ENCODE measurements around the gene SNCG.

- TF ChIP-seq POLR2AphosphoS5 (IDR thresholded peaks at IDR 0.05; ENCODE audit: low read depth) (no peak), REST (IDR thresholded peaks at IDR 0.05; ENCODE audit: unreplicated experiment) (no peak), CTCF (conservative IDR thresholded peaks at IDR 0.05; ENCODE audit: low read depth in 2 of 2) (no peak), EZH2 (IDR thresholded peaks at IDR 0.05; ENCODE audit: low read depth, unreplicated experiment) (no peak), EZH2phosphoT487 (IDR thresholded peaks at IDR 0.05; ENCODE audit: unreplicated experiment) (no peak)
Measured at GRCh38 chr10:86956195-86956847, 2.1 kb upstream of the SNCG start.
